Upper lobe of left lung (tissue), 4 donors: ENCODE results near the gene TNFRSF21.

Source experiments
- CTCF ChIP-seq, 6 experiments: fragments of 450-650 bp in 4 of 6; fragments of 200-600 bp in 2 of 6; sonication (generic) in 2 of 6; IDR thresholded peaks; one replicate each; pipeline ENCODE4 v1.5.1; 2016 to 2019; ENCODE audit warnings: antibody characterized with exemption in 6 of 6
- POLR2A ChIP-seq, 4 donors: fragments of 450-650 bp; IDR thresholded peaks; one replicate each; pipeline ENCODE4 v1.5.1; 2016 to 2017; ENCODE audit warnings: antibody characterized with exemption in 4 of 4, mild to moderate bottlenecking in 2 of 4
- POLR2AphosphoS5 ChIP-seq, 2 donors: sonication (generic); formaldehyde crosslinking; IDR thresholded peaks; one replicate each; pipeline ENCODE4 v1.5.1; 2017; ENCODE audit warnings: antibody characterized with exemption in 2 of 2

GRCh38 chr6:47318236-47318989 is 8.7 kb upstream of the TNFRSF21 start:
- TF ChIP-seq POLR2AphosphoS5 (IDR thresholded peaks at IDR 0.05) (no peak), POLR2A (IDR thresholded peaks at IDR 0.05) (no peak), CTCF (IDR thresholded peaks at IDR 0.05) (no peak)
